A549 (cell line): ENCODE results near the gene R3HDM2. TPM values are rescaled to one million over a fixed set of nuclear protein-coding genes. Genes with fewer than 3 reads are reported as not detected.

Experiments
- ATAC-seq, 2 experiments: fragments of 200-7000 bp in 1 of 2; fragments of >200 bp in 1 of 2; cut with Nextera tagmentation in 1 of 2; cut with Tn5 transposase in 1 of 2; 3 replicates each; pipeline versions ENCODE4 v1.8.0 to v1.9.1; 2018 to 2020; ENCODE audit warnings: mild to moderate bottlenecking in 1 of 2, moderate library complexity in 1 of 2
- CTCF ChIA-PET: fragments of 300-600 bp; sonication (Branson Sonifier 250); formaldehyde crosslinking; extraction: SDS; loops from one replicate; lab custom pipeline; 2021; ENCODE audit warnings: antibody characterized with exemption, inconsistent platforms; lab: Yijun Ruan, JAX
- POLR2A ChIA-PET: fragments of 350-600 bp; formaldehyde crosslinking; extraction: SDS; loops from one replicate; lab custom pipeline; 2021; ENCODE audit warnings: antibody characterized with exemption, inconsistent platforms; lab: Yijun Ruan, JAX
- DNase-seq, 2 experiments: peaks; one replicate each; pipeline versions ENCODE4 v3.0.0 to v3.0.0-alpha.2; 2011 to 2016; ENCODE audit warnings: low read depth in 1 of 2, low spot score in 1 of 2
- FAIRE-seq: peaks from 2 replicates; lab custom pipeline; 2011; peaks lifted over from hg19 to GRCh38; lab: Jason Lieb, UNC
- H3K27ac ChIP-seq, 2 experiments: fragments of >200 bp; sonication (Bioruptor Twin); formaldehyde crosslinking; 3 replicates each; pipeline ENCODE4 v1.5.1; 2016 to 2017
- H3K4me1 ChIP-seq: fragments of >200 bp; sonication (Bioruptor Twin); formaldehyde crosslinking; 3 replicates; pipeline ENCODE4 v1.6.1; 2016
- H3K4me2 ChIP-seq: fragments of >200 bp; sonication (Bioruptor Twin); formaldehyde crosslinking; 3 replicates; pipeline ENCODE4 v1.6.1; 2016
- H3K4me3 ChIP-seq: fragments of >200 bp; sonication (Bioruptor Twin); formaldehyde crosslinking; 3 replicates; pipeline ENCODE4 v1.5.1; 2016
- H3K9me3 ChIP-seq: fragments of >200 bp; sonication (Bioruptor Twin); formaldehyde crosslinking; 3 replicates; pipeline ENCODE4 v1.6.1; 2016
- EHMT2 ChIP-seq: fragments of 200-600 bp; sonication (generic); IDR thresholded peaks from 2 replicates; pipeline ENCODE4 v1.6.1; 2016; ENCODE audit warnings: antibody characterized with exemption, low read depth, mild to moderate bottlenecking, moderate library complexity
- HOXB5 ChIP-seq: fragments of 250-450 bp; sonication (Bioruptor Pico); IDR thresholded peaks from 2 replicates; pipeline ENCODE4 v1.5.0; 2020; ENCODE audit warnings: mild to moderate bottlenecking, moderate library complexity
- KDM1A ChIP-seq: fragments of 200-600 bp; sonication (generic); IDR thresholded peaks from 2 replicates; pipeline ENCODE4 v1.6.1; 2016; ENCODE audit warnings: low read depth, mild to moderate bottlenecking
- NPAS2 ChIP-seq: fragments of 250-450 bp; sonication (Bioruptor Pico); IDR thresholded peaks from 2 replicates; pipeline ENCODE4 v1.8.0; 2022; ENCODE audit warnings: mild to moderate bottlenecking, moderate library complexity, borderline replicate concordance
- PHF8 ChIP-seq: fragments of 200-600 bp; sonication (generic); IDR thresholded peaks from 2 replicates; pipeline ENCODE4 v1.6.1; 2016; ENCODE audit warnings: low read depth, mild to moderate bottlenecking, antibody characterized with exemption, moderate library complexity, borderline replicate concordance
- POLR2A ChIP-seq: IDR thresholded peaks from 2 replicates; pipeline ENCODE4 v1.6.1; 2012; ENCODE audit warnings: mild to moderate bottlenecking, low read length
- RFX5 ChIP-seq: fragments of 450-650 bp; IDR thresholded peaks from 2 replicates; pipeline ENCODE4 v1.7.1; 2014; ENCODE audit warnings: antibody characterized with exemption, mild to moderate bottlenecking, moderate library complexity
- WGBS: methylation state at CpG from one replicate; pipeline ENCODE4 v1.1.6; 2017; ENCODE audit errors: missing lambda C conversion rate; 5-methylcytosine and 5-hydroxymethylcytosine counted together
- polyA plus RNA-seq, 4 experiments: library from polyadenylated mRNA; depleted of rRNA in 3 of 4; stranded (reverse); fragments of >200 nt; fragmentation: RNase III in 1 of 4; extraction: RNeasy Plus Mini Kit Qiagen cat#74134 plus additional on column Dnase treatment in 1 of 4; gene quantifications; 2 replicates in 3 of 4; 3 replicates in 1 of 4; pipeline ENCODE4 v1.2.3, GENCODE V29; 2011 to 2017
- TF ChIP-seq, protein P1 (sequence below): fragments of >200 bp; sonication (Bioruptor Twin); formaldehyde crosslinking; IDR thresholded peaks from 3 replicates; pipeline ENCODE4 v1.5.1; 2016
- TF ChIP-seq, protein P2 (sequence below): fragments of 200-600 bp; sonication (generic); IDR thresholded peaks from 2 replicates; pipeline ENCODE4 v1.6.1; 2016; ENCODE audit warnings: antibody characterized with exemption, mild to moderate bottlenecking, moderate library complexity
- TF ChIP-seq, protein P3 (sequence below): IDR thresholded peaks from 2 replicates; pipeline ENCODE4 v1.6.1; 2012
- TF ChIP-seq, protein P4 (sequence below): fragments of 250-450 bp; sonication (Bioruptor Pico); IDR thresholded peaks from 2 replicates; pipeline ENCODE4 v1.5.0; 2020; ENCODE audit warnings: low read depth, mild to moderate bottlenecking, moderate library complexity

Gene R3HDM2
- polyA plus RNA-seq, 2 of the 4 experiments (the other 2 are of a cell fraction): 14.0 to 30.6 TPM

- TF ChIP-seq, protein P1, sequence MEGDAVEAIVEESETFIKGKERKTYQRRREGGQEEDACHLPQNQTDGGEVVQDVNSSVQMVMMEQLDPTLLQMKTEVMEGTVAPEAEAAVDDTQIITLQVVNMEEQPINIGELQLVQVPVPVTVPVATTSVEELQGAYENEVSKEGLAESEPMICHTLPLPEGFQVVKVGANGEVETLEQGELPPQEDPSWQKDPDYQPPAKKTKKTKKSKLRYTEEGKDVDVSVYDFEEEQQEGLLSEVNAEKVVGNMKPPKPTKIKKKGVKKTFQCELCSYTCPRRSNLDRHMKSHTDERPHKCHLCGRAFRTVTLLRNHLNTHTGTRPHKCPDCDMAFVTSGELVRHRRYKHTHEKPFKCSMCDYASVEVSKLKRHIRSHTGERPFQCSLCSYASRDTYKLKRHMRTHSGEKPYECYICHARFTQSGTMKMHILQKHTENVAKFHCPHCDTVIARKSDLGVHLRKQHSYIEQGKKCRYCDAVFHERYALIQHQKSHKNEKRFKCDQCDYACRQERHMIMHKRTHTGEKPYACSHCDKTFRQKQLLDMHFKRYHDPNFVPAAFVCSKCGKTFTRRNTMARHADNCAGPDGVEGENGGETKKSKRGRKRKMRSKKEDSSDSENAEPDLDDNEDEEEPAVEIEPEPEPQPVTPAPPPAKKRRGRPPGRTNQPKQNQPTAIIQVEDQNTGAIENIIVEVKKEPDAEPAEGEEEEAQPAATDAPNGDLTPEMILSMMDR: no peak
- TF ChIP-seq POLR2A (no peak), HOXB5 (no peak)
Measured at GRCh38 chr12:57475271-57476161, 44.7 kb upstream of the R3HDM2 start (continued).

DNA sequence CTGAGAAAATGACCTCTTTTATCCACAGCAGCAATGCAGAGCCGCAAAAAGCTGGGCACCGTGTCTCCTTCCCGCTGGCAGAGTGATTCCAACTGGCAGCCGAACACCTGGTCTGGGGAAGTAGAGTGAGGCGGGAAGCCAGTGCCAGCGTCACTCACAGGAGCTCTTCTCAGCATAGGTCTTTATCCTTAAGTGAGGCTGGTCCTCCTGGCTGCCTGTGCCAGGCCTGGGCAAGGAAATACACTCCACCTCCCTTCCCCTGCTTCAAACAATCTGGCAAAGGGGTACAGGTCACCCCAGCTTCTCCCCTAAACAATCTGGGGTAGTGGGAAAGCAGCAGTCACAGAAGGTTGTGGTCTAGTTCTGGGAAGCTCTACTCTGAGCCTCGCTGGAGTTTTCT is 44.0 kb upstream of the R3HDM2 start:
- TF ChIP-seq, protein P2, sequence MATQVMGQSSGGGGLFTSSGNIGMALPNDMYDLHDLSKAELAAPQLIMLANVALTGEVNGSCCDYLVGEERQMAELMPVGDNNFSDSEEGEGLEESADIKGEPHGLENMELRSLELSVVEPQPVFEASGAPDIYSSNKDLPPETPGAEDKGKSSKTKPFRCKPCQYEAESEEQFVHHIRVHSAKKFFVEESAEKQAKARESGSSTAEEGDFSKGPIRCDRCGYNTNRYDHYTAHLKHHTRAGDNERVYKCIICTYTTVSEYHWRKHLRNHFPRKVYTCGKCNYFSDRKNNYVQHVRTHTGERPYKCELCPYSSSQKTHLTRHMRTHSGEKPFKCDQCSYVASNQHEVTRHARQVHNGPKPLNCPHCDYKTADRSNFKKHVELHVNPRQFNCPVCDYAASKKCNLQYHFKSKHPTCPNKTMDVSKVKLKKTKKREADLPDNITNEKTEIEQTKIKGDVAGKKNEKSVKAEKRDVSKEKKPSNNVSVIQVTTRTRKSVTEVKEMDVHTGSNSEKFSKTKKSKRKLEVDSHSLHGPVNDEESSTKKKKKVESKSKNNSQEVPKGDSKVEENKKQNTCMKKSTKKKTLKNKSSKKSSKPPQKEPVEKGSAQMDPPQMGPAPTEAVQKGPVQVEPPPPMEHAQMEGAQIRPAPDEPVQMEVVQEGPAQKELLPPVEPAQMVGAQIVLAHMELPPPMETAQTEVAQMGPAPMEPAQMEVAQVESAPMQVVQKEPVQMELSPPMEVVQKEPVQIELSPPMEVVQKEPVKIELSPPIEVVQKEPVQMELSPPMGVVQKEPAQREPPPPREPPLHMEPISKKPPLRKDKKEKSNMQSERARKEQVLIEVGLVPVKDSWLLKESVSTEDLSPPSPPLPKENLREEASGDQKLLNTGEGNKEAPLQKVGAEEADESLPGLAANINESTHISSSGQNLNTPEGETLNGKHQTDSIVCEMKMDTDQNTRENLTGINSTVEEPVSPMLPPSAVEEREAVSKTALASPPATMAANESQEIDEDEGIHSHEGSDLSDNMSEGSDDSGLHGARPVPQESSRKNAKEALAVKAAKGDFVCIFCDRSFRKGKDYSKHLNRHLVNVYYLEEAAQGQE: no peak
- TF ChIP-seq KDM1A (no peak), RFX5 (no peak)
- TF ChIP-seq, protein P3, sequence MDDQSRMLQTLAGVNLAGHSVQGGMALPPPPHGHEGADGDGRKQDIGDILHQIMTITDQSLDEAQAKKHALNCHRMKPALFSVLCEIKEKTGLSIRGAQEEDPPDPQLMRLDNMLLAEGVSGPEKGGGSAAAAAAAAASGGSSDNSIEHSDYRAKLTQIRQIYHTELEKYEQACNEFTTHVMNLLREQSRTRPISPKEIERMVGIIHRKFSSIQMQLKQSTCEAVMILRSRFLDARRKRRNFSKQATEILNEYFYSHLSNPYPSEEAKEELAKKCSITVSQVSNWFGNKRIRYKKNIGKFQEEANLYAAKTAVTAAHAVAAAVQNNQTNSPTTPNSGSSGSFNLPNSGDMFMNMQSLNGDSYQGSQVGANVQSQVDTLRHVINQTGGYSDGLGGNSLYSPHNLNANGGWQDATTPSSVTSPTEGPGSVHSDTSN: no peak
- Histone ChIP-seq H3K4me1 (peaks cover 14% of the 10 kb centered on the region; the same call in 2 of the 3 replicates), H3K4me3 (no peak overlapping the region), H3K27ac (no peak overlapping the region), H3K4me2 (no peak overlapping the region), H3K9me3 (no peaks in the 10 kb centered on the region)
- DNase-seq (no peak), FAIRE-seq (no peak), ATAC-seq (peak in 1 of 2 experiments; percentile 7; a peak in 1 of 6 replicates)
- CTCF ChIA-PET: interaction anchor here (1.0 to 19.9 kb wide), 5 partner anchors 11 to 22 kb away, joined by 6 to 240 read pairs (median 9); partner anchors contain the start of genes GLI1 and MARS1
- POLR2A ChIA-PET: no interaction called here
- 84% methylated on average over 7 of the region's 7 CpGs for WGBS

GRCh38 chr12:57474430-57474829 is 43.6 kb upstream of the R3HDM2 start:
- TF ChIP-seq NPAS2 (CRISPR knock-in tag): no peak
- TF ChIP-seq PHF8: no peak
- no peak for TF ChIP-seq EHMT2
- TF ChIP-seq, protein P4, sequence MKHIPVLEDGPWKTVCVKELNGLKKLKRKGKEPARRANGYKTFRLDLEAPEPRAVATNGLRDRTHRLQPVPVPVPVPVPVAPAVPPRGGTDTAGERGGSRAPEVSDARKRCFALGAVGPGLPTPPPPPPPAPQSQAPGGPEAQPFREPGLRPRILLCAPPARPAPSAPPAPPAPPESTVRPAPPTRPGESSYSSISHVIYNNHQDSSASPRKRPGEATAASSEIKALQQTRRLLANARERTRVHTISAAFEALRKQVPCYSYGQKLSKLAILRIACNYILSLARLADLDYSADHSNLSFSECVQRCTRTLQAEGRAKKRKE: no peak
- TF ChIP-seq, protein P1: no peak
- DNase-seq (no peak), FAIRE-seq (no peak), ATAC-seq (peak in 1 of 2 experiments; percentile 5; a peak in 1 of 6 replicates)
- ChIA-PET POLR2A (no interaction called here), CTCF (interaction anchor here (1.0 to 19.9 kb wide), 5 partner anchors 11 to 22 kb away, joined by 6 to 240 read pairs (median 9); partner anchors contain the start of genes GLI1 and MARS1)
- no peak overlapping the region for H3K4me2 ChIP-seq
- peaks cover 14% of the 10 kb centered on the region; the same call in 2 of the 3 replicates for H3K4me1 ChIP-seq
- 83% methylated on average over 8 of the region's 8 CpGs for WGBS
- no peaks in the 10 kb centered on the region for H3K9me3 ChIP-seq
- no peak overlapping the region for H3K27ac ChIP-seq
- no peak overlapping the region for H3K4me3 ChIP-seq
